ENCODE data around the gene WWOX. TPM values are rescaled to one million over a fixed set of nuclear protein-coding genes. Genes with fewer than 3 reads are reported as not detected.
A peak's percentile ranks its signal among the peaks of the same experiment; 100 is the strongest.

Gene WWOX
- total RNA-seq, 1 experiment from 2014 or later = 28.3 TPM

- POLR2A ChIA-PET (ENCODE audit: unreplicated experiment) = no interaction called here
- intact Hi-C loops (cut with micrococcal nuclease) = no loop called here
- ATAC-seq = no peak
Measured at GRCh38 chr16:78768226-78768625, 668.8 kb downstream of the WWOX start.

GRCh38 chr16:78768718-78769117 is 669.3 kb downstream of the WWOX start:
- no TSS peak for BruUV-seq (replicated peaks)
- H3K9me3 ChIP-seq (ENCODE audit: low read length) = no peaks in the 10 kb centered on the region
- no peaks in the 10 kb centered on the region for H3F3A ChIP-seq (ENCODE audit: low read length, unreplicated experiment)
- no peak overlapping the region for H3K27ac ChIP-seq (ENCODE audit: low read length)
- no peaks in the 10 kb centered on the region for H3K27me3 ChIP-seq (ENCODE audit: low read length)
- intact Hi-C loops (cut with micrococcal nuclease) = no loop called here
- no peaks in the 10 kb centered on the region for H3K9me2 ChIP-seq (replicated peaks; ENCODE audit: low read length)
- no peaks in the 10 kb centered on the region for H4K20me1 ChIP-seq (ENCODE audit: low read length)
- POLR2A ChIA-PET (ENCODE audit: unreplicated experiment) = no interaction called here
- no peak overlapping the region for H3K9ac ChIP-seq (ENCODE audit: low read length)
- CTCF ChIA-PET = no interaction called here
- no peak for DNase-seq
- H3K4me2 ChIP-seq (ENCODE audit: low read length) = no peak overlapping the region
- H3K4me1 ChIP-seq (ENCODE audit: insufficient read depth, low read length) = no peaks in the 10 kb centered on the region
- ATAC-seq = no peak
- H3K79me2 ChIP-seq (ENCODE audit: low read length) = no peaks in the 10 kb centered on the region
- no peak overlapping the region for H2AFZ ChIP-seq (ENCODE audit: low read length)
- no peak for TF ChIP-seq EZH2 (IDR thresholded peaks at IDR 0.05; ENCODE audit: low read length, unreplicated experiment)
- no peak for TF ChIP-seq EZH2phosphoT487 (IDR thresholded peaks at IDR 0.05; ENCODE audit: borderline replicate concordance, low read length)
- no peak for TF ChIP-seq CTCF (conservative IDR thresholded peaks at IDR 0.05; ENCODE audit: low read depth, low read length)
- no peak overlapping the region for H3K4me3 ChIP-seq (ENCODE audit: low read length)
- H3K36me3 ChIP-seq (ENCODE audit: low read depth, low read length) = no peaks in the 10 kb centered on the region

More at GRCh38 chr16:78768226-78768625, 668.8 kb downstream of the WWOX start:
- DNase-seq = no peak
- H3K79me2 ChIP-seq (ENCODE audit: low read length) = no peaks in the 10 kb centered on the region
- no peaks in the 10 kb centered on the region for H4K20me1 ChIP-seq (ENCODE audit: low read length)
- no peak overlapping the region for H2AFZ ChIP-seq (ENCODE audit: low read length)
- no peaks in the 10 kb centered on the region for H3K9me2 ChIP-seq (replicated peaks; ENCODE audit: low read length)
- H3K4me1 ChIP-seq (ENCODE audit: insufficient read depth, low read length) = no peaks in the 10 kb centered on the region
- no peak overlapping the region for H3K9ac ChIP-seq (ENCODE audit: low read length)
- H3K27me3 ChIP-seq (ENCODE audit: low read length) = no peaks in the 10 kb centered on the region
- no peak overlapping the region for H3K27ac ChIP-seq (ENCODE audit: low read length)
- no peak overlapping the region for H3K4me3 ChIP-seq (ENCODE audit: low read length)
- CTCF ChIA-PET = no interaction called here
- no peaks in the 10 kb centered on the region for H3K36me3 ChIP-seq (ENCODE audit: low read depth, low read length)
- no peaks in the 10 kb centered on the region for H3K9me3 ChIP-seq (ENCODE audit: low read length)
- BruUV-seq (replicated peaks) = no TSS peak
- no peaks in the 10 kb centered on the region for H3F3A ChIP-seq (ENCODE audit: low read length, unreplicated experiment)
- H3K4me2 ChIP-seq (ENCODE audit: low read length) = no peak overlapping the region
- TF ChIP-seq CTCF (conservative IDR thresholded peaks at IDR 0.05; ENCODE audit: low read depth, low read length) (no peak), EZH2 (IDR thresholded peaks at IDR 0.05; ENCODE audit: low read length, unreplicated experiment) (no peak), EZH2phosphoT487 (IDR thresholded peaks at IDR 0.05; ENCODE audit: borderline replicate concordance, low read length) (no peak)

- Histone ChIP-seq H3K4me2 (ENCODE audit: low read length) (no peak overlapping the region), H4K20me1 (ENCODE audit: low read length) (no peaks in the 10 kb centered on the region), H3K9me3 (ENCODE audit: low read length) (no peaks in the 10 kb centered on the region), H3K9me2 (replicated peaks; ENCODE audit: low read length) (no peaks in the 10 kb centered on the region), H3K9ac (ENCODE audit: low read length) (no peak overlapping the region), H3K27ac (ENCODE audit: low read length) (no peak overlapping the region), H3K27me3 (ENCODE audit: low read length) (no peaks in the 10 kb centered on the region), H3K36me3 (ENCODE audit: low read depth, low read length) (no peaks in the 10 kb centered on the region), H3K79me2 (ENCODE audit: low read length) (no peaks in the 10 kb centered on the region), H3K4me3 (ENCODE audit: low read length) (no peak overlapping the region), H2AFZ (ENCODE audit: low read length) (no peak overlapping the region), H3K4me1 (ENCODE audit: insufficient read depth, low read length) (no peaks in the 10 kb centered on the region), H3F3A (ENCODE audit: low read length, unreplicated experiment) (no peaks in the 10 kb centered on the region)
- TF ChIP-seq EZH2 (IDR thresholded peaks at IDR 0.05; ENCODE audit: low read length, unreplicated experiment) (no peak), CTCF (conservative IDR thresholded peaks at IDR 0.05; ENCODE audit: low read depth, low read length) (peak; percentile 25; the same call in 1 of the 2 replicates)
- intact Hi-C loops (cut with micrococcal nuclease) = no loop called here
- CTCF ChIA-PET = no interaction called here
- no TSS peak for BruUV-seq (replicated peaks)
- ATAC-seq (no peak), DNase-seq (peak; percentile 5)
- POLR2A ChIA-PET (ENCODE audit: unreplicated experiment) = no interaction called here
Measured at GRCh38 chr16:78770353-78771091, 671.1 kb downstream of the WWOX start.
